Left colon (tissue), 2 donors: ENCODE data around the gene OR1D5. TPM values are rescaled to one million over a fixed set of nuclear protein-coding genes. Genes with fewer than 3 reads are reported as not detected.
"Not testable (repeated sequence)": the region's sequence is repeated elsewhere in the genome, so short reads cannot be mapped to it uniquely, and the experiment has no call there.

Source experiments
- ATAC-seq: fragments of 200-7000 bp; cut with Tn5 transposase; one replicate; pipeline ENCODE4 v1.9.1; 2020; ENCODE audit warnings: mild to moderate bottlenecking, moderate library complexity
- DNase-seq, 2 donors: peaks; one replicate each; pipeline ENCODE4 v3.0.0-alpha.2; 2020
- intact Hi-C, 2 donors: fragments of 100-400 bp; cut with DNase I in 1 of 2; cut with micrococcal nuclease in 1 of 2; formaldehyde crosslinking; loops; one replicate each; pipeline versions ENCODE4 v1.11.2 to v1.14.0; 2022; cut with DNase I, micrococcal nuclease
- total RNA-seq, 2 donors: library from RNA; stranded (reverse); fragmentation: NEBNext Ultra II Directional; extraction: Animal tissue kit (Norgen Biotek cat#: 25700); gene quantifications; one replicate each; pipeline ENCODE4 v1.2.1, GENCODE V29; 2021
- donor health status: DM: no; HTN: no; CAD: no.
- donor health status: DM: yes; HTN: yes; CAD: no.

OR1D5 gene
- total RNA-seq, 2 donors from 2014 or later: not detected

- ATAC-seq (peak; percentile 17), DNase-seq (no peak)
- intact Hi-C loops: no loop called here
These were observed 29.4 kb downstream of the OR1D5 start for GRCh38 chr17:3033741-3034577.

GRCh38 chr17:3033248-3033640, 30.2 kb downstream of the OR1D5 start:
- DNase-seq (no peak), ATAC-seq (peak; percentile 16)
- intact Hi-C loops: no loop called here

- intact Hi-C loops: no loop called here
- peak; percentile 11 for ATAC-seq
- no peak for DNase-seq
These were observed 30.9 kb downstream of the OR1D5 start for GRCh38 chr17:3032258-3033247.

- DNase-seq, intact Hi-C loops, ATAC-seq: not testable (repeated sequence)
These were observed 32.4 kb downstream of the OR1D5 start for GRCh38 chr17:3030852-3031470.

GRCh38 chr17:3030096-3030495, 33.3 kb downstream of the OR1D5 start:
- intact Hi-C loops: no loop called here
- ATAC-seq: no peak
- DNase-seq: no peak

- intact Hi-C loops: no loop called here
- DNase-seq: no peak
- no peak for ATAC-seq
These were observed 34.0 kb downstream of the OR1D5 start for GRCh38 chr17:3029213-3029913.

GRCh38 chr17:3027786-3028532, 35.4 kb downstream of the OR1D5 start:
- intact Hi-C loops: no loop called here
- ATAC-seq: no peak
- no peak for DNase-seq

GRCh38 chr17:3026856-3027751, 36.3 kb downstream of the OR1D5 start:
- intact Hi-C loops: no loop called here
- DNase-seq (no peak), ATAC-seq (no peak)

GRCh38 chr17:3026125-3026855, 37.1 kb downstream of the OR1D5 start:
- DNase-seq (no peak), ATAC-seq (peak; percentile 15)
- intact Hi-C loops: no loop called here

- intact Hi-C loops: no loop called here
- ATAC-seq (peak; percentile 6), DNase-seq (no peak)
These were observed 37.8 kb downstream of the OR1D5 start for GRCh38 chr17:3025421-3026124.

GRCh38 chr17:3024346-3024745, 39.1 kb downstream of the OR1D5 start:
- no peak for DNase-seq
- no peak for ATAC-seq
- intact Hi-C loops: no loop called here

- intact Hi-C loops: no loop called here
- no peak for DNase-seq
- ATAC-seq: no peak
These were observed 41.2 kb downstream of the OR1D5 start for GRCh38 chr17:3022197-3022596.

GRCh38 chr17:3020381-3020780, 43.0 kb downstream of the OR1D5 start:
- intact Hi-C loops: no loop called here
- ATAC-seq: no peak
- DNase-seq: no peak

- ATAC-seq: no peak
- DNase-seq: no peak
- intact Hi-C loops: no loop called here
These were observed 43.6 kb downstream of the OR1D5 start for GRCh38 chr17:3019761-3020160.

GRCh38 chr17:3017936-3018335, 45.5 kb downstream of the OR1D5 start:
- DNase-seq: no peak
- no peak for ATAC-seq
- intact Hi-C loops: no loop called here

GRCh38 chr17:3015890-3016289, 47.5 kb downstream of the OR1D5 start:
- intact Hi-C loops: no loop called here

More at GRCh38 chr17:3015890-3016289, 47.5 kb downstream of the OR1D5 start:
- DNase-seq (no peak), ATAC-seq (no peak)
